ENCODE results near the gene APOC4. TPM values are rescaled to one million over a fixed set of nuclear protein-coding genes. Genes with fewer than 3 reads are reported as not detected.

The APOC4 gene
- total and polyA plus RNA-seq, 2 donors from 2014 or later, result not detected

DNA sequence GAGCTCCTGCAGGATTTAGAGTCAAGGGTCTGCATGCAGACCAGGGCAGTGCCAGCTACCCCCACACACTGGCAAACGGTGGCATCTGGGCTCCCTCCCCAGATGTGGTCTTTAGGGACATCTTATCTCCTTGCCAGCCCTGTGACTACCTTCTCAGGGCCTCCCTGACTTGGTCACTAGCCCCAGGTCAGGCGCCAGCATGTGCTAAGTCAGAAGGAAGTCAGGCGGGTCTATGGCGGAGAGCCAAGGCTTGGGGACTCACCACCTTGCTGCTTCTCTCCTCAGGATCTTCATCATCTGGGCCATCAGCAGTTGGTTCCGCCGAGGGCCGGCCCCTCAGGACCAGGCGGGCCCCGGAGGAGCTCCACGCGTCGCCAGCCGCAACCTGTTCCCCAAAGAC, 30.8 kb downstream of the APOC4 start:
- Histone ChIP-seq H3K9ac (ENCODE audit: low read length in 3 of 3) (no peak overlapping the region), H3K27ac (ENCODE audit: low read depth in 2 of 2, low read length in 2 of 2) (no peak overlapping the region), H3K4me1 (ENCODE audit: control insufficient read depth in 2 of 3, insufficient read depth in 2 of 3, low read depth in 1 of 3, low read length in 3 of 3) (no peaks in the 10 kb centered on the region), H3K4me3 (ENCODE audit: low read length in 3 of 3) (no peak overlapping the region), H3K27me3 (ENCODE audit: control insufficient read depth, insufficient read depth, low read length) (no peaks in the 10 kb centered on the region), H3K9me3 (ENCODE audit: control insufficient read depth in 2 of 3, insufficient read depth in 1 of 3, low read length in 3 of 3) (no peaks in the 10 kb centered on the region), H3K36me3 (ENCODE audit: control insufficient read depth in 2 of 3, insufficient read depth in 3 of 3, low read length in 3 of 3) (peaks cover 2 to 51% (median 39%) of the 10 kb centered on the region in 3 donors)
- no peak for FAIRE-seq
- no peak for DNase-seq
- TF ChIP-seq, protein P1, sequence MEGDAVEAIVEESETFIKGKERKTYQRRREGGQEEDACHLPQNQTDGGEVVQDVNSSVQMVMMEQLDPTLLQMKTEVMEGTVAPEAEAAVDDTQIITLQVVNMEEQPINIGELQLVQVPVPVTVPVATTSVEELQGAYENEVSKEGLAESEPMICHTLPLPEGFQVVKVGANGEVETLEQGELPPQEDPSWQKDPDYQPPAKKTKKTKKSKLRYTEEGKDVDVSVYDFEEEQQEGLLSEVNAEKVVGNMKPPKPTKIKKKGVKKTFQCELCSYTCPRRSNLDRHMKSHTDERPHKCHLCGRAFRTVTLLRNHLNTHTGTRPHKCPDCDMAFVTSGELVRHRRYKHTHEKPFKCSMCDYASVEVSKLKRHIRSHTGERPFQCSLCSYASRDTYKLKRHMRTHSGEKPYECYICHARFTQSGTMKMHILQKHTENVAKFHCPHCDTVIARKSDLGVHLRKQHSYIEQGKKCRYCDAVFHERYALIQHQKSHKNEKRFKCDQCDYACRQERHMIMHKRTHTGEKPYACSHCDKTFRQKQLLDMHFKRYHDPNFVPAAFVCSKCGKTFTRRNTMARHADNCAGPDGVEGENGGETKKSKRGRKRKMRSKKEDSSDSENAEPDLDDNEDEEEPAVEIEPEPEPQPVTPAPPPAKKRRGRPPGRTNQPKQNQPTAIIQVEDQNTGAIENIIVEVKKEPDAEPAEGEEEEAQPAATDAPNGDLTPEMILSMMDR (IDR thresholded peaks at IDR 0.05; ENCODE audit: borderline replicate concordance, extremely low read depth, insufficient read depth), result no peak
- intact Hi-C loops (cut with DNase I), result no loop called here

DNA sequence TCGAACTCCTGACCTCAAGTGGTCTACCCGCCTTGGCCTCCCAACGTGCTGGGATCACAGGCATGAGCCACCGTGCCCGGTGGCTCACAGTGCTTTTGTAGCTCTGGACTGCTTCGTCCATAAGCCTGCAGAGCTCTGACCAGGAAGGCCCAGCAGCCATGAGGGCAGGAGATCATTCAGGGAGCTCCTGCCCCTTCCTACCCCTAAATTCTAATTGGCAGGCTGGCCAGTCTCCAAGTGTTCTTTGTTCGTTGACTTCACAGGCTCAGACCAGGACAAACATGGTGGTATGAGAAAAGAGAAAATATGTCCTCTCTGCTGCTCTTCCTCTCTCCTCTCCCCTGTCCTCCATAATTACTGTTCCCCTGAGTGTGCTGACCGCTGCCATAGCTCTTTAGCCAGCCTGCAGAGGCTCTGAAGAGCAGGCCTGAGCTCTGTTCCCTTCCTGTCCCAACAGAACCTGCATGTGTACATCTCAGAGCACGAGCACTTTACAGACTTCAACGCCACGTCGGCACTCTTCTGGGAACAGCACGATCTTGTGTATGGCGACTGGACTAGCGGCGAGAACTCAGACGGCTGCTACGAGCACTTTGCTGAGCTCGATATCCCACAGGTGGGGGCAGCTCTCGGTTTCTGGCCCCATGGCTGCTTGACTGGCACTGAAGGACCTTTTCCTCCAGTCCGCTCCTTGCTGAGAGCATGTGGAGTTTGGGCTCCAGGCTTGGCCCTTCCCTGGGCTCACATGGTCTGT, 32.1 kb downstream of the APOC4 start:
- peaks cover 4 to 54% (median 45%) of the 10 kb centered on the region in 3 donors for H3K36me3 ChIP-seq (ENCODE audit: control insufficient read depth in 2 of 3, insufficient read depth in 3 of 3, low read length in 3 of 3)
- no peak overlapping the region for H3K4me3 ChIP-seq (ENCODE audit: low read length in 3 of 3)
- no peak overlapping the region for H3K27ac ChIP-seq (ENCODE audit: low read depth in 2 of 2, low read length in 2 of 2)
- TF ChIP-seq, protein P1 (IDR thresholded peaks at IDR 0.05; ENCODE audit: borderline replicate concordance, extremely low read depth, insufficient read depth), result no peak
- FAIRE-seq (no peak), DNase-seq (no peak)
- H3K4me1 ChIP-seq (ENCODE audit: control insufficient read depth in 2 of 3, insufficient read depth in 2 of 3, low read depth in 1 of 3, low read length in 3 of 3), result no peaks in the 10 kb centered on the region
- no peaks in the 10 kb centered on the region for H3K9me3 ChIP-seq (ENCODE audit: control insufficient read depth in 2 of 3, insufficient read depth in 1 of 3, low read length in 3 of 3)
- no peaks in the 10 kb centered on the region for H3K27me3 ChIP-seq (ENCODE audit: control insufficient read depth, insufficient read depth, low read length)
- no peak overlapping the region for H3K9ac ChIP-seq (ENCODE audit: low read length in 3 of 3)
- intact Hi-C loops (cut with DNase I), result no loop called here

DNA sequence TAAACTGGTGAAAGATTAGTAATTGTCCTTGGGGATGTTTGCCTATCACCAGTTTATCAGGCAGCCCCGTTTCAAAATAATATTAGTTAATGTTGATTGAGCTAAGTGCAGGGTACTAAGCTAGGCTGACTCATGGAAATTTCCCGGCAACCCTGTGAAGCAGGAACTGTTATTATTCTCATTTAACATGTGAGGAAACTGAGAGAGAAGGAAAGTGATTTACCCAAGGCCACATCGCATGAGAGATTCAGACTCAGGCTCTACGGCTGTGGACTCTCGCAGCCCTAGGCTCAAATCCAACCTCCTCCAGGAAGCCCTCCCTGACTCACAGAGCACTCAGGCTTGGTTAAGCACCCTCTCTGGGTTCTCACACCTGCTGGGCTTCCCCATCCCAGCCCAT, 32.8 kb downstream of the APOC4 start:
- H3K36me3 ChIP-seq (ENCODE audit: control insufficient read depth in 2 of 3, insufficient read depth in 3 of 3, low read length in 3 of 3), result peaks cover 2 to 60% (median 50%) of the 10 kb centered on the region in 3 donors
- FAIRE-seq, result no peak
- no peak overlapping the region for H3K9ac ChIP-seq (ENCODE audit: low read length in 3 of 3)
- H3K4me3 ChIP-seq (ENCODE audit: low read length in 3 of 3), result no peak overlapping the region
- H3K27ac ChIP-seq (ENCODE audit: low read depth in 2 of 2, low read length in 2 of 2), result no peak overlapping the region
- H3K4me1 ChIP-seq (ENCODE audit: control insufficient read depth in 2 of 3, insufficient read depth in 2 of 3, low read depth in 1 of 3, low read length in 3 of 3), result no peaks in the 10 kb centered on the region
- TF ChIP-seq, protein P1 (IDR thresholded peaks at IDR 0.05; ENCODE audit: borderline replicate concordance, extremely low read depth, insufficient read depth), result no peak
- no peaks in the 10 kb centered on the region for H3K9me3 ChIP-seq (ENCODE audit: control insufficient read depth in 2 of 3, insufficient read depth in 1 of 3, low read length in 3 of 3)
- intact Hi-C loops (cut with DNase I), result no loop called here
- H3K27me3 ChIP-seq (ENCODE audit: control insufficient read depth, insufficient read depth, low read length), result no peaks in the 10 kb centered on the region
- DNase-seq, result no peak

All from kidney (tissue), 14 donors.